Choroid plexus epithelial cell (primary cell): ENCODE results near the gene GDF15.

Experiments used
- DNase-seq: peaks from one replicate; pipeline ENCODE4 v3.0.0-alpha.2; 2010; ENCODE audit warnings: low read depth
- H3K4me3 ChIP-seq: 2 replicates; pipeline ENCODE4 v1.5.1; 2011; ENCODE audit warnings: low read depth, mild to moderate bottlenecking, control low read depth, low read length, moderate library complexity
- TF ChIP-seq, protein P1 (sequence below): conservative IDR thresholded peaks from 2 replicates; pipeline ENCODE4 v1.5.1; 2011; ENCODE audit warnings: low read depth, mild to moderate bottlenecking, control low read depth, inconsistent platforms, low read length, moderate library complexity

Gene GDF15

DNA sequence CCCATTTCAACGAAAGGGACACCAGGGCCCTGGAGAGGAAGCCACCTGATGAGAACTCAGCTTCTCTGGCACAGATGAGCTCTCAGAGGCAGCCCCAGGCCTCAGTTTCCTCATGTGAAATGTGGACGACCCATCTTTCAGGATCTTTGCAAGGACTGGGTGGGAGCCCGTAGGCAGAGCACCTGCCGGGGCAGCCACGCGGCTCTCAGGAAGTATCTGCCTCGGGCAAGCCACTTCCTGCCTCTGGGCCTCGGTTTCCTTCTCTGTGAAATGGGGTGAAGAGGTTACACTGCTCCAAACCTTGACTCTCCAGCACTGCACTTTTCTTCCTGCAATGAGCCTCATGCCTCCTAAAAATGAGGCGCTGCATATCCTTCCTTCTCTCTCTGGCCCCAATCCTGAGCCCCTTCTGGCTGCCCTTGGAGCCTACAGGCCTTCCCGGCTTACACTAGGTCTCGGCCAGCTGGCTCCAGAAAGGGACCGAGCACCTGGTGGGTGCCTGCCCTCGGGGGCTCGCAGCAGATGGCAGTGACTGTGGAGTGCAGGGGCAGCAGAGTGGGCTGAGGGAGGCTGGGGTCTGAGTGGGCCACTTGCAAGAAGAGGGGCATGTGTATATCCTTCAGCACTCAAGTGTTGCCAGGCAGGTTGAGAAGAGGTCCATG is 36.7 kb downstream of the GDF15 start:
- no peak overlapping the region for H3K4me3 ChIP-seq
- TF ChIP-seq, protein P1, sequence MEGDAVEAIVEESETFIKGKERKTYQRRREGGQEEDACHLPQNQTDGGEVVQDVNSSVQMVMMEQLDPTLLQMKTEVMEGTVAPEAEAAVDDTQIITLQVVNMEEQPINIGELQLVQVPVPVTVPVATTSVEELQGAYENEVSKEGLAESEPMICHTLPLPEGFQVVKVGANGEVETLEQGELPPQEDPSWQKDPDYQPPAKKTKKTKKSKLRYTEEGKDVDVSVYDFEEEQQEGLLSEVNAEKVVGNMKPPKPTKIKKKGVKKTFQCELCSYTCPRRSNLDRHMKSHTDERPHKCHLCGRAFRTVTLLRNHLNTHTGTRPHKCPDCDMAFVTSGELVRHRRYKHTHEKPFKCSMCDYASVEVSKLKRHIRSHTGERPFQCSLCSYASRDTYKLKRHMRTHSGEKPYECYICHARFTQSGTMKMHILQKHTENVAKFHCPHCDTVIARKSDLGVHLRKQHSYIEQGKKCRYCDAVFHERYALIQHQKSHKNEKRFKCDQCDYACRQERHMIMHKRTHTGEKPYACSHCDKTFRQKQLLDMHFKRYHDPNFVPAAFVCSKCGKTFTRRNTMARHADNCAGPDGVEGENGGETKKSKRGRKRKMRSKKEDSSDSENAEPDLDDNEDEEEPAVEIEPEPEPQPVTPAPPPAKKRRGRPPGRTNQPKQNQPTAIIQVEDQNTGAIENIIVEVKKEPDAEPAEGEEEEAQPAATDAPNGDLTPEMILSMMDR = no peak
- no peak for DNase-seq

DNA sequence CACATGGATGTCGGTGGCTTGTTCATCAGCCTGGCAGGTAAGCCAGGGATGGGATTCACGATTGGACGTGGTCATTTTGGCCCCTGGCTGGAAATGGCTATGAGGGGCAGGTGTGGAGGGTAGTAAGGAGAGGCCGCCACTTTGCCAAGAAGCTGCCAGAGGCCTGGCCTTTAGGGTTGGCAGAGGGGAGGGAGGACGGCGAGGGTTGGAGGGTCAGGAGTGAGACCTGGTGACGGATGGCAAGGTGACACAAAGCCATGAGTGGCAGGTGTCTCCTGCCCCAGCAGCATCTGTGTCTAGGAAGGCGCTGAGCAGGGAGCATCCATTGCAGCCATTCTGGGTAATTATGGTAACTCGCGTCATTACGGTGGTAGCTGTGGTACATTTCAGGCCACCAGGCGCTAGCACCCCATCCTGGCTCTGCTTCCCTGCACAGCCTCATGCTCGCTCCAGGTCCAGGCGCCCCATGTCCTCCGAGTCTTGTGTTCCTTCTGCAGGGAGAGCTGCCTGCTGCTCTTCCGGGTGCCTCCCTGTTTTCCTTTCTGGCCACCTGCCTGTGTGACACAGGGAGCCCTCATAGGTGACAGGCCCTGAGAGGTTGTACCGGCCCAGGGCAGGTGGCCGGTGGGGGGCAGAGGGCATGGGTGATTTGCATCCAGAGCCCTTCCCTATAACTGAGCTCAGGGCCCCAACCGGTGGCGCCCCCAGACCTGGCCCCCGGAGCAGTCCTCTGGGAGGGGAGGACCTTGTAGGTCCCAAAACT is 37.5 kb downstream of the GDF15 start:
- no peak for DNase-seq
- TF ChIP-seq, protein P1 = no peak
- H3K4me3 ChIP-seq = no peak overlapping the region

DNA sequence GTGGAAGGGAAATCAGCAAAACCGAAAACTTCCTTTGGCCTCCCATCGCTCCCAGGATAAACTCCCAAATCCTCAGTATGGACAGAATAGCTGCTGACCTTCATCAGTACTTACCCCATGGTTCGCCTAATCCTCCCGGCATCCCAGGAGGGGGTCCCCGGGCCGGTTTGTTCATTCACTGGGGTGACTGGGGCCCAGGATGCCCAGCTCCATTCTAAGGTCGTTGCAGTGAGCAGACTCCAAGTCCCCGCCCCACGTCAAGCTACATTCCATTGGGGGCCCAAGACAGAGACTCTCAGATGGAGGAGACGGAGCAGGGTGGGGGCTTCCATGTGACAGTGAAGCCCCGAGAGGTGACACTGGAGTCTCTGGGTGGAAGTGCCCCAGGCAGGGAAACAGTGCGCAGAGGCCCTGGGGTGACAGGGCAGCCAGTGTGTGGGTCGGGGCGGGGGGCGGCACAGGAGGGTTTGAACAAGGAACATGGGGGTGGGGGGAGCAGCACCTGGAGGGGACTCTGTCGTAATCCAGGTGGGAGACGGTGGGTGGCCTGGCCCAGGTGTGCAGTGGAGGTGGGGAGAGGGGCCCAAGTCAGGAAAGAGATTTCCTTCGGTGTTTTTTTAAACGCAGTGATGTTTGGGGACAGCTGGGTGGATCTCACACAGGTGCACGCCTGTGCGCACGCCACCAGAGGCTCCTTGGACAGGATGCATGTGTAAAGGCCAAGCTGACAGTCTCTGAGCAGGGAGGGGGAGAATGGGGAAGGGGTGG is 38.3 kb downstream of the GDF15 start:
- TF ChIP-seq, protein P1 = no peak

DNA sequence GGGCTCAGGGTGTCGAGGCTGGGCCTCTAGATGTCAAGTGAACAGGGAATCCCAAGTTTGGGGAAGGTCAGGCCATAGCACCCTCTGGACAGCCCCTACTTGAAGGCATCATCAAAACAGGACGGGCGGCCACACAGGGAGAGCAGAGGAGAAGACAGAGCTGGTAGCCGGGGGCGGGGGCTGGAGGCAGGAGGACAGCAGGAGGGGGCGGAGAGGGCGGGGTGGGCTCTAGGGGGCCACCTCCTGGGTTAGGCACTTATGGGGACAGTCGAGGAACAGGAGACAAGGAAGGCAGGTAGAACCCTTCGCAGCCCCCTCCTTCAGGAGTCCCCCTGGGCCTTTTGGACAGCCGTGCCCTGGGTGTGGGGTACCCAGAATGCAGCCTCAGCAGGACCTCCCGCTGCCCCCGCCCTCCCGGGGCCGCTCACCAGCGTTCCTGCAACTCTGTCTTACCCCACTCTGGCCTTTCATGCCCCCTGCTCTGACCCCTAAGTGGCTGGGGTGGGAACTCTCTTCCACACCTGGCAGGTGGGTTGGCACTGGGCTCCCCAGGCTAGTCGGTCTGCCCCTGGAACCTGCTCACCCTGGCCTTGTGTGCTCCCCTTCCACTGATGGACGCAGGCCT is 39.0 kb downstream of the GDF15 start:
- DNase-seq = no peak
- no peak overlapping the region for H3K4me3 ChIP-seq
- TF ChIP-seq, protein P1 = no peak

More for the DNA sequence above, 38.3 kb downstream of the GDF15 start:
- no peak overlapping the region for H3K4me3 ChIP-seq
- DNase-seq = no peak

DNA sequence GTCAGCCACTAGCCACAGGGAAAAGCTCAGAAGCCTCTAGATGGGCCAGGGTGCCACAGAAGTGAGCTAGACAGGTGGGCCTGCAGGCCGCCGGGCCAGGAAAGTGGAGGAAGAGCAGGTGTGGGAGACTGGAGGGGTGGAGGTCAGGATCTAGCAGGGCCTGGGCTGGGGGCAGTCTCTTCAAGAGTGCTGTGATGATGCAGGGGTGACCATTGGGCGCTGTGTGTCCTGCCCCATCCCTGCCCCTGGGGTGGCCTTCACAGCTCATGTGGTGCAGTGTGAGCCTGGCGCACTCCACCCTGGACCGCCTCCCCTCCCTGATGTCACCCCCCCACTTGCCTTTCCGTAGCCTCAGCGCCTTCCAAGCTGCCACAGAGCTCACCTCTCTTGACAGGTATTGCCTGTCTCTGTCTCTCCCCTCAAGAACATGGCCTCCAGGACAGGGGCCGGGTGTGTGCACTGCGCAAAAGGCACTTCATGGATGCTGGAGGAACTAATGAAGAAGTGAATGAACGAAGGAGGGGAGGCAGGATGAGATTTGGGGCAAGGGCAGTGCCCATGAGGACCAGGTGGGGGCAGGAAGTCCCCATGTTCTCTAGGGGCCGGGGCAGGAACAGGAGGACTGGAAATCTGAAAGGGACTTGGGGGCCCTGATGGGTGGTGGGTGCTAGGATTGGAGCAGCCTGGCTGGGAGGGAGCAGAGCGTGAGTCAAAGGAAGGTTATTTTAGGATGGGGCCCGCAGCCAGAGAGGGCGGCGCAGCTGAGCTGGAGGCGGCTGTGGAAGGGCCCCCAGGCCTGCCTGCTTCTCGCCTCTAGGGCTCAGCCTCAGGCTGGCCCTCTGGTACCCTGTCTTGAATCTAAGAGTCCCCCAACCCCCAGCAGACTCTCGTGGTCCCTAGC is 39.8 kb downstream of the GDF15 start:
- H3K4me3 ChIP-seq = no peak overlapping the region
- peak; percentile 55 for DNase-seq
- TF ChIP-seq, protein P1 = no peak

DNA sequence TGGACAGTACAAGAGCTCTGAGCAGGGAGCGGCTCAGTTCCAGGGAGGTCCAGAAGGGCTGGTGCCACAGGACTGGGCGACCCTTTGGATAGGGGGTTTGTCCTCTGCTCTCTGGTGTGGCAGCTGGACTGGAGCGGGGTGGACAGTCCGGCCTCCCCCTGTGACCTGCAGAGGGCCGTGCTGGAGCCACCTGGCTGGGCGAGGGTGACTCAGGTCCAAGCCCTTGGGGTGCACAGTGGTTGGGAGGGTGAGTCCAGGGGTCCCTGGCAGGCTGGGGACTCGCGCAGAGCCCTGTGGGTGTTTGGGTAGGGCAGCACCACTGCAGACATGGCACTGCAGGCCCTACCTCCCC is 40.4 kb downstream of the GDF15 start:
- TF ChIP-seq, protein P1 = no peak
- DNase-seq = no peak
- no peak overlapping the region for H3K4me3 ChIP-seq
